WERI-Rb-1 (cell line): ENCODE measurements around the gene NR2F1.
A peak's percentile ranks its signal among the peaks of the same experiment; 100 is the strongest.

Experiments used
- DNase-seq: peaks from one replicate; pipeline ENCODE4 v3.0.0-alpha.2; 2020
- H3K27ac ChIP-seq: fragments of 250-450 bp; sonication (Bioruptor Pico); 2 replicates; pipeline ENCODE4 v1.5.1; 2020; ENCODE audit warnings: mild to moderate bottlenecking, moderate library complexity
- H3K27me3 ChIP-seq: fragments of 250-450 bp; sonication (Bioruptor Pico); 2 replicates; pipeline ENCODE4 v1.5.1; 2021; ENCODE audit warnings: mild to moderate bottlenecking, low read depth, moderate library complexity; ENCODE audit not compliant: insufficient read depth, severe bottlenecking
- H3K36me3 ChIP-seq: fragments of 250-450 bp; sonication (Bioruptor Pico); 2 replicates; pipeline ENCODE4 v1.5.1; 2020; ENCODE audit warnings: mild to moderate bottlenecking, moderate library complexity
- H3K4me3 ChIP-seq: 2 replicates; pipeline ENCODE4 v1.5.1; 2011; ENCODE audit warnings: low read depth, mild to moderate bottlenecking, control low read depth, low read length
- H3K9me3 ChIP-seq: fragments of 250-450 bp; sonication (Bioruptor Pico); 2 replicates; pipeline ENCODE4 v1.5.1; 2021; ENCODE audit warnings: mild to moderate bottlenecking, moderate library complexity; ENCODE audit not compliant: severe bottlenecking
- CTCF ChIP-seq: IDR thresholded peaks from 2 replicates; pipeline ENCODE4 v1.5.1; 2011; ENCODE audit warnings: low read depth, mild to moderate bottlenecking, control low read depth, inconsistent platforms, low read length

NR2F1 gene

GRCh38 chr5:93577854-93578812 is 4.9 kb upstream of the NR2F1 start:
- Histone ChIP-seq H3K36me3 (no peaks in the 10 kb centered on the region), H3K9me3 (no peaks in the 10 kb centered on the region), H3K27ac (no peak overlapping the region), H3K27me3 (peaks cover 33% of the 10 kb centered on the region), H3K4me3 (no peak overlapping the region)
- DNase-seq = no peak
- no peak for TF ChIP-seq CTCF

- H3K36me3 ChIP-seq = no peaks in the 10 kb centered on the region
- no peak for TF ChIP-seq CTCF
- peaks cover 24% of the 10 kb centered on the region for H3K27me3 ChIP-seq
- no peak for DNase-seq
- peak overlapping the region; percentile 71 for H3K4me3 ChIP-seq
- H3K9me3 ChIP-seq = no peaks in the 10 kb centered on the region
- H3K27ac ChIP-seq = no peak overlapping the region
Observed at GRCh38 chr5:93578813-93579691, 4.0 kb upstream of the NR2F1 start.

GRCh38 chr5:93579692-93580062 is 3.3 kb upstream of the NR2F1 start:
- Histone ChIP-seq H3K9me3 (no peaks in the 10 kb centered on the region), H3K27ac (no peak overlapping the region), H3K36me3 (no peaks in the 10 kb centered on the region), H3K4me3 (peak overlapping the region; percentile 71), H3K27me3 (peaks cover 18% of the 10 kb centered on the region)
- no peak for TF ChIP-seq CTCF
- DNase-seq = peak; percentile 50

GRCh38 chr5:93580063-93580926 is 2.7 kb upstream of the NR2F1 start:
- peak; percentile 35 for DNase-seq
- H3K9me3 ChIP-seq = no peaks in the 10 kb centered on the region
- peaks cover 15% of the 10 kb centered on the region for H3K27me3 ChIP-seq
- no peak for TF ChIP-seq CTCF
- H3K4me3 ChIP-seq = peak overlapping the region; percentile 71
- H3K27ac ChIP-seq = no peak overlapping the region
- no peaks in the 10 kb centered on the region for H3K36me3 ChIP-seq

GRCh38 chr5:93580927-93581445 is 2.0 kb upstream of the NR2F1 start, which contains the start of gene NR2F1-AS1:
TSS of gene NR2F1-AS1 (minus strand) at chr5:93581219.
- no peak for DNase-seq
- H3K9me3 ChIP-seq = no peaks in the 10 kb centered on the region
- no peak for TF ChIP-seq CTCF
- H3K27ac ChIP-seq = no peak within 1 kb of the TSS
- peaks cover 15% of the 10 kb centered on the region for H3K27me3 ChIP-seq
- peak within 1 kb of the TSS; percentile 71 for H3K4me3 ChIP-seq
- H3K36me3 ChIP-seq = no peaks in the 10 kb centered on the region
